SKM-1 treated with dmso at 0.1 percent for 144 hours (cell line): ENCODE results near the gene CASP12.

Experiments used
- DNase-seq: peaks from one replicate; lab custom pipeline; 2025; ENCODE audit not compliant: unreplicated experiment; lab: John Stamatoyannopoulos, UW

Gene CASP12

DNA sequence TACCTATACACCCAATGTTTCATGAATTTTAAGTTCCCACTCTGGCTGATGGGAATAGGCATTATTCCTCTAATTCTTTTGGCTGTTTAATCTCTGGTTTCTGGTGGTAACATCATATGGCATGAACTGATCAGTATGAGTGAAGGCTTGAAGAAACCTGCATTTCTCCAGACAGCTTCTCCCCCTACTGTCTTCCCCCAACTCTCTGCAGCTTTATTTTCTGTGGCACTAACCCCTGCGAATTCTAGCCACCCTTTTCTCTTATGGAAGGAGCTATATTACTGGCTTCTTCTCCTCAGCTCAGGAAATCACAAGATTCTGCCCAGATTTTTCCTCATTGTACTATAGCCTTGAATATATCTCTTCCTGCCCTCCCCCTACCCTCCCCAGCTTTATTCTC is 57.1 kb downstream of the CASP12 start:
- no peak for DNase-seq

DNA sequence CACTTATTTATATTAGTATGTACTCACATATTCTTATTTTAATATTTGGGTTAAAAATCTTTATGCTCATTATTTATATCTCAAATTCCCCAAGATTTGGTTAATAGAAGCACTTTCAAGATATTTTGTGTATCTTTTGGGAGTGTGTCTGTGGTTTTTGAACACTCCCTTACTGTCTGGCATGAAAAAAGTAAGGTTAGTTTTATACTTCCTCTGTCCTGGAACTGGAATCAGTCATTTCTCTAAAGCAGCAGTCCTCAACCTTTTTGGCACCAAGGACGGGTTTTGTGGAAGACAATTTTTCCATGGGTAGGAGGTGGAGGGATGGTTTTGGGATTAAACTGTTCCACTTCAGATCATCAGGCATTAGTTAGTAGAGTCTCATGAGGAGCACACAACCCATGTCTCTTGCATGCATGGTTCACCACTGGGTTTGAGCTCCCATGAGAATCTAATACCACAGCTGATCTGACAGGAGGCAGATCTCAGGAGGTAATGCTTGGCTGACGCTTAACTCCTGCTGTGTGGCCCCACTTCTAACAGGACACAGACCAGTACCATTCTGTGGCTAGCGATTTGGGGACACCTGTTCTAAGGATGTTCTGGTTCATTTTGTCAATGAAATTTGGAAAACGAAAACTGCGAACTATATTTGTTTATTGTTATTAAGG is 60.2 kb downstream of the CASP12 start:
- no peak for DNase-seq

GRCh38 chr11:104836691-104837090 is 61.6 kb downstream of the CASP12 start:
- DNase-seq = no peak
